GM19372 (cell line): ENCODE measurements around the gene IVNS1ABP.
"Not testable (repeated sequence)": the region's sequence is repeated elsewhere in the genome, so short reads cannot be mapped to it uniquely, and the experiment has no call there.

Experiments
- ATAC-seq: cut with Tn5 transposase; IDR thresholded peaks from one replicate; pipeline ENCODE4 v1.9.1; 2021; ENCODE audit warnings: mild to moderate bottlenecking, low read depth, moderate library complexity; ENCODE audit not compliant: unreplicated experiment

The IVNS1ABP gene

DNA sequence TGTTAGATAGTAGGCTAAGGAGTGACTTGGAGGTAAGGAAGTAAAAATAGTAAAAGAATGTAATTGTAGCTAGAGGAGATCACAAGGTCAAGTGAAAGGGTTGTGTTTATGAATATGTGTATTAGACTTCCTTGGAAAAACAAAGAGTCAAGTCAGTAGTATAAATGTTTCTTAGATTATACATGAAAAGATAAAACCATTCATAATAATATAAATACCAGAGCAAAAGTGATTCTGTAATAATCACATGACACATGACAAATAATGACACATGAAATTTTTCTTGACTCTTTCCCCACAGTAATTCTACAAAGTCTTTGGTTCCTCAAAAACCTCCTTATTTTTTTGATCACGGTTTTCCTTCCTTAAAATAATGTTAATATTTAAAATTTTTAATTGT, 56.4 kb downstream of the IVNS1ABP start:
- no peak for ATAC-seq

- ATAC-seq: no peak
Measured at GRCh38 chr1:185258676-185259075, 58.4 kb downstream of the IVNS1ABP start.

DNA sequence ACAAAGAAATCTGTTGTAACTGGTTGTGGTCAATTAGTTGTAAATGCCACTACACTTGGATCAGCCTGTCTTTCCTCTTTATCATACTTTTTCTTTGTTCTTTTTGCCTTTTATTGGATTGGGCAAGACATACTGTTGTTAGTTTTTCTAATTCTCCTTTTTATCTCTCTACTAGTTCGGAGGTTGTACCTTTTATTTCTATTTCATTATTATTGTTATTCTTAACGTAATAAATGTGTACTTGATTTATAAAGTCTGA, 59.2 kb downstream of the IVNS1ABP start:
- ATAC-seq: no peak

GRCh38 chr1:185257116-185257949, 59.7 kb downstream of the IVNS1ABP start:
- not testable (repeated sequence) for ATAC-seq

DNA sequence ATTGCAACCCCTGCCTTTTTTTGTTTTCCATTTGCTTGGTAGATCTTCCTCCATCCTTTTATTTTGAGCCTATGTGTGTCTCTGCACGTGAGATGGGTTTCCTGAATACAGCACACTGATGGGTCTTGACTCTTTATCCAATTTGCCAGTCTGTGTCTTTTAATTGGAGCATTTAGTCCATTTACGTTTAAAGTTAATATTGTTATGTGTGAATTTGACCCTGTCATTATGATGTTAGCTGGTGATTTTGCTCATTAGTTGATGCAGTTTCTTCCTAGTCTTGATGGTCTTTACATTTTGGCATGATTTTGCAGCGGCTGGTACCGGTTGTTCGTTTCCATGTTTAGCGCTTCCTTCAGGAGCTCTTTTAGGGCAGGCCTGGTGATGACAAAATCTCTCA, 61.4 kb downstream of the IVNS1ABP start:
- ATAC-seq: not testable (repeated sequence)

DNA sequence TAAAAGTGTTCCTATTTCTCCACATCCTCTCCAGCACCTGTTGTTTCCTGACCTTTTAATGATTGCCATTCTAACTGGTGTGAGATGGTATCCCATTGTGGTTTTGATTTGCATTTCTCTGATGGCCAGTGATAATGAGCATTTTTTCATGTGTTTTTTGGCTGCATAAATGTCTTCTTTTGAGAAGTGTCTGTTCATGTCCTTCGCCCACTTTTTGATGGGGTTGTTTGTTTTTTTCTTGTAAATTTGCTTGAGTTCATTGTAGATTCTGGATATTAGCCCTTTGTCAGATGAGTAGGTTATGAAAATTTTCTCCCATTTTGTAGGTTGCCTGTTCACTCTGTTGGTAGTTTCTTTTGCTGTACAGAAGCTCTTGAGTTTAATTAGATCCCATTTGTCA, 64.6 kb downstream of the IVNS1ABP start:
- ATAC-seq: not testable (repeated sequence)

DNA sequence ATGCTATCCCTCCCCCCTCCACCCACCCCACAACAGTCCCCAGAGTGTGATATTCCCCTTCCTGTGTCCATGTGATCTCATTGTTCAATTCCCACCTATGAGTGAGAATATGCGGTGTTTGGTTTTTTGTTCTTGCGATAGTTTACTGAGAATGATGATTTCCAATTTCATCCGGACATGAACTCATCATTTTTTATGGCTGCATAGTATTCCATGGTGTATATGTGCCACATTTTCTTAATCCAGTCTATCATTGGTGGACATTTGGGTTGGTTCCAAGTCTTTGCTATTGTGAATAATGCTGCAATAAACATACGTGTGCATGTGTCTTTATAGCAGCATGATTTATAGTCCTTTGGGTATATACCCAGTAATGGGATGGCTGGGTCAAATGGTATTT, 65.1 kb downstream of the IVNS1ABP start:
- ATAC-seq: not testable (repeated sequence)

- no peak for ATAC-seq
Measured at GRCh38 chr1:185250063-185250462, 67.0 kb downstream of the IVNS1ABP start.

DNA sequence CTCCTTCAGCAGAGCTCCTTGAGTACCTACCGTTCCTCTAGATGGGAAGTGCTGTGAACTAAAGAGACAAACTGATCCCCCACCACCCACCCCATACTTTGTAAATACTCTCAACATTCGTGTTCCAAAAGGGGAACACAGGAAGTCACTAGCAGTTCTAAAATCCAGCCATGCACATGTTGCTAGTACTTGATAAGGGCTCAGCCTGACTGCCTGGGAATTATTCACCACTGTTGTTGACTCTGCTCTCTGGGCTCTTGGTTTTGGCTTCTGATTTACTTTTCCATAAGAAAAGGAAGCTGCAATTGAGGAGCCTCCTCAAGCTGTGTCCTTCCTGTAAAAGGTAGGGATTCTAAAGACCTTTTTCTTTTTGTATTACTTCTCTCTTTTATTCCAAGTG, 67.5 kb downstream of the IVNS1ABP start:
- ATAC-seq: no peak
